Metanephros (tissue), 2 donors: ENCODE measurements around the gene PET117. TPM values are rescaled to one million over a fixed set of nuclear protein-coding genes. Genes with fewer than 3 reads are reported as not detected.

Source experiments
- small RNA-seq: library from RNA; depleted of rRNA; stranded (forward); fragments of <200 nt; gene quantifications from one replicate; pipeline ENCODE3, GENCODE V24; 2014; ENCODE audit warnings: low replicate concordance
- total RNA-seq: library from RNA; depleted of rRNA; stranded (reverse); fragments of >200 nt; gene quantifications from one replicate; pipeline ENCODE4 v1.2.3, GENCODE V29; 2014

The PET117 gene
- total RNA-seq = 11.3 TPM

DNA sequence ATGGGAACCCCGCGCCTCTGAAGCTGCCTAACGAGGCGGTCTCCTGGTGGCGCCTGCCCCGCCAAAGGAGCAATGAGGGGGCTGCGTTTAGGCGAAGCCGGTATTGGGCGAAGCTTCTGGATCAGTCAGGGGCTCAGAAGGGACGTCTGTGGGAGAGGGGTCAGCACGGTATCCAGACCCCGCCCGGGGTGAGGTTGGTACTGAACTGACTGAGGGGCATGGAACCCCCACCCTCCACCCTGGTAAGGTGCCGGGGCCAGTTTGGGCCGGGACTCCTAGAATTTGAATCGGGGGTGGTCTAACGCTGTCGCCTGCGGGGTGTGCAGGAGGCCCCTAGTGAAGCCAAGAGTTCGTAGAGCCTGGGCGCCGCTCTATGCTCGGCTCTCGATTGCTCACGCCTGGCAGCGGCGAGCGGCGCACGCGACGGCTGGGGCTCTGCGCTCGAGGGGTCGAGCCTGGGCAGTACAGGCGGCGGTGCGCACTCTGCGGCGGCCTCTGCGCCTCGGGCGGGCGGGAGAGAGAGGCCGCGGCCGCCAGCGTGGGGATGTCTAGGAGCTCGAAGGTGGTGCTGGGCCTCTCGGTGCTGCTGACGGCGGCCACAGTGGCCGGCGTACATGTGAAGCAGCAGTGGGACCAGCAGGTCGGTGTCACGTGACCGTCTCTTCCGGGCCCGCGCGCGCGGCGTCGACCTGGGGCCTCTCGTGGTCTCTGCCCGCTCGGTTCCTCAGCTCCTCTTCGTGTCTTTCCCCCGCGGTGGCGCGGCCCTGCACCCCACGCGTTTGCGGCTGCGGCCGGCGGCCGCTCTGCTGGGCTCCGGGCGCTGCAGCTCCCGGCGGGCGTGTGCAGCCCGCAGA is at the start of gene PET117, which contains the start of gene KAT14:
Gene PET117 (plus strand): TSS at position 452 of the 854 bp plus-strand sequence. CDS start 93 bp downstream, at position 545.
Gene KAT14 (plus strand): TSS at position 452 of the 854 bp plus-strand sequence. CDS start 4,798 bp downstream, outside the sequence.

Small RNA genes within 50 kb of the gene (small RNA-seq; reads per million reads assigned to genes)
- gene RF00019 = not detected
- gene RNU7-137P = not detected

Other genes starting within 250 kb of the PET117 start
- 143 TPM for gene SNX5, start 169.1 kb upstream of the PET117 start, total RNA-seq
- 21.0 TPM for gene MGME1, start 168.8 kb upstream of the PET117 start, total RNA-seq
- 1.7 TPM for gene OVOL2, start 79.9 kb upstream of the PET117 start, total RNA-seq
- 12.4 TPM for gene KAT14, start within 50 bp of the PET117 start, total RNA-seq
- gene ZNF133, start 150.7 kb downstream of the PET117 start, total RNA-seq = 27.5 TPM